WTC11 (cell line): ENCODE data around the gene RPS6KL1. TPM values are rescaled to one million over a fixed set of nuclear protein-coding genes. Genes with fewer than 3 reads are reported as not detected.

Experiments used
- ATAC-seq: fragments of 200-7000 bp; cut with Tn5 transposase; 2 replicates; pipeline ENCODE4 v1.10.0; 2021; ENCODE audit warnings: mild to moderate bottlenecking, moderate library complexity
- CTCF ChIA-PET: fragments of 300-600 bp; sonication (Branson Sonifier 250); formaldehyde crosslinking; loops from one replicate; lab custom pipeline; 2021; ENCODE audit warnings: antibody characterized with exemption; lab: Charles Lee
- POLR2A ChIA-PET: fragments of 350-600 bp; sonication (Branson Sonifier 250); formaldehyde crosslinking; loops from one replicate; lab custom pipeline; 2021; ENCODE audit warnings: antibody characterized with exemption; lab: Charles Lee
- DNase-seq: peaks from one replicate; pipeline ENCODE4 v3.0.0; 2021; ENCODE audit warnings: low spot score
- H3K27ac Mint-ChIP-seq: 2 replicates; pipeline ENCODE4 v1.8.0; 2021; ENCODE audit warnings: mixed read lengths
- H3K27me3 Mint-ChIP-seq: 2 replicates; pipeline ENCODE4 v1.8.0; 2021; ENCODE audit warnings: low read depth, mild to moderate bottlenecking, moderate library complexity, mixed read lengths
- H3K36me3 Mint-ChIP-seq: 2 replicates; pipeline ENCODE4 v1.8.0; 2021; ENCODE audit warnings: mixed read lengths
- H3K4me1 Mint-ChIP-seq: 2 replicates; pipeline ENCODE4 v1.8.0; 2022; ENCODE audit warnings: mixed read lengths
- H3K4me3 Mint-ChIP-seq: 2 replicates; pipeline ENCODE4 v1.8.0; 2021; ENCODE audit warnings: mild to moderate bottlenecking, moderate library complexity, mixed read lengths
- H3K9me3 Mint-ChIP-seq: 2 replicates; pipeline ENCODE4 v1.8.0; 2021; ENCODE audit warnings: mixed read lengths
- CBFB ChIP-seq: sonication (generic); formaldehyde crosslinking; IDR thresholded peaks from 2 replicates; pipeline ENCODE4 v1.8.1; 2022; ENCODE audit warnings: mild to moderate bottlenecking, low read depth, missing genetic modification reagents
- CDX4 ChIP-seq: fragments of 250-450 bp; sonication (Bioruptor Pico); IDR thresholded peaks from 2 replicates; pipeline ENCODE4 v1.9.0; 2021; ENCODE audit warnings: moderate library complexity, mild to moderate bottlenecking, inconsistent platforms, borderline replicate concordance
- EMX1 ChIP-seq: fragments of 250-450 bp; sonication (Bioruptor Pico); IDR thresholded peaks from 2 replicates; pipeline ENCODE4 v1.8.0; 2021; ENCODE audit warnings: mild to moderate bottlenecking
- FOXJ3 ChIP-seq: sonication (generic); formaldehyde crosslinking; IDR thresholded peaks from 2 replicates; pipeline ENCODE4 v1.9.0; 2021; ENCODE audit warnings: missing genetic modification reagents, mild to moderate bottlenecking, borderline replicate concordance
- JUN ChIP-seq: sonication (generic); formaldehyde crosslinking; IDR thresholded peaks from 2 replicates; pipeline ENCODE4 v1.8.0; 2023; ENCODE audit warnings: mild to moderate bottlenecking, missing genetic modification reagents
- MLX ChIP-seq: sonication (generic); formaldehyde crosslinking; IDR thresholded peaks from 2 replicates; pipeline ENCODE4 v1.8.1; 2023; ENCODE audit warnings: mild to moderate bottlenecking, missing genetic modification reagents, moderate library complexity
- NFE2L1 ChIP-seq: sonication (generic); formaldehyde crosslinking; IDR thresholded peaks from 2 replicates; pipeline ENCODE4 v1.8.1; 2023; ENCODE audit warnings: missing genetic modification reagents
- NR1H2 ChIP-seq: sonication (generic); formaldehyde crosslinking; IDR thresholded peaks from 2 replicates; pipeline ENCODE4 v1.9.0; 2021; ENCODE audit warnings: mild to moderate bottlenecking, moderate library complexity, missing genetic modification reagents
- SMAD3 ChIP-seq: sonication (generic); formaldehyde crosslinking; IDR thresholded peaks from 2 replicates; pipeline ENCODE4 v1.8.0; 2022; ENCODE audit warnings: missing genetic modification reagents, mild to moderate bottlenecking, borderline replicate concordance
- SOX15 ChIP-seq: fragments of 250-450 bp; sonication (Bioruptor Pico); IDR thresholded peaks from 2 replicates; pipeline ENCODE4 v1.9.0; 2021; ENCODE audit warnings: mild to moderate bottlenecking
- ZNF317 ChIP-seq: sonication (generic); formaldehyde crosslinking; IDR thresholded peaks from 2 replicates; pipeline ENCODE4 v1.8.1; 2023; ENCODE audit warnings: low read depth, mild to moderate bottlenecking, moderate library complexity, missing genetic modification reagents, borderline replicate concordance
- ZNF416 ChIP-seq: fragments of 250-450 bp; sonication (Bioruptor Pico); IDR thresholded peaks from 2 replicates; pipeline ENCODE4 v1.9.0; 2021; ENCODE audit warnings: mild to moderate bottlenecking, inconsistent platforms
- total RNA-seq: library from RNA; stranded (reverse); gene quantifications from 3 replicates; pipeline ENCODE4 v1.2.3, GENCODE V29; 2021
- TF ChIP-seq, protein P1 (sequence below): sonication (generic); formaldehyde crosslinking; IDR thresholded peaks from 2 replicates; pipeline ENCODE4 v1.8.0; 2023; ENCODE audit warnings: missing genetic modification reagents
- TF ChIP-seq, protein P2 (sequence below): sonication (generic); formaldehyde crosslinking; IDR thresholded peaks from 2 replicates; pipeline ENCODE4 v1.8.1; 2022; ENCODE audit warnings: low read depth, missing genetic modification reagents, borderline replicate concordance
- TF ChIP-seq, protein P3 (sequence below): sonication (generic); formaldehyde crosslinking; IDR thresholded peaks from 2 replicates; pipeline ENCODE4 v1.8.1; 2022; ENCODE audit warnings: low read depth, mild to moderate bottlenecking, moderate library complexity, missing genetic modification reagents, borderline replicate concordance

Gene RPS6KL1
- total RNA-seq, 1 experiment from 2014 or later = 10.6 TPM

GRCh38 chr14:74937171-74937570, 14.1 kb upstream of the RPS6KL1 start:
- Mint-ChIP-seq H3K27me3 (no peaks in the 10 kb centered on the region; the same call in none of the 2 replicates), H3K4me3 (no peak overlapping the region), H3K36me3 (no peaks in the 10 kb centered on the region)
- TF ChIP-seq, protein P1, sequence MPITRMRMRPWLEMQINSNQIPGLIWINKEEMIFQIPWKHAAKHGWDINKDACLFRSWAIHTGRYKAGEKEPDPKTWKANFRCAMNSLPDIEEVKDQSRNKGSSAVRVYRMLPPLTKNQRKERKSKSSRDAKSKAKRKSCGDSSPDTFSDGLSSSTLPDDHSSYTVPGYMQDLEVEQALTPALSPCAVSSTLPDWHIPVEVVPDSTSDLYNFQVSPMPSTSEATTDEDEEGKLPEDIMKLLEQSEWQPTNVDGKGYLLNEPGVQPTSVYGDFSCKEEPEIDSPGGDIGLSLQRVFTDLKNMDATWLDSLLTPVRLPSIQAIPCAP = no peak
- TF ChIP-seq SMAD3 (no peak), FOXJ3 (CRISPR knock-in tag) (no peak), JUN (CRISPR knock-in tag) (no peak)
- TF ChIP-seq, all 79 proteins: peak for 0
- ATAC-seq = no peak
- Mint-ChIP-seq H3K4me1 (0 out of 2 replicates have a peak, but pooled peaks cover 3% of the 10 kb centered on the region), H3K27ac (no peak overlapping the region), H3K9me3 (no peaks in the 10 kb centered on the region)
- DNase-seq = no peak
- ChIA-PET POLR2A (no interaction called here), CTCF (interaction anchor here (1.5 to 2.5 kb wide), 3 partner anchors 8 to 32 kb away, joined by 4 to 23 read pairs (median 6); no protein-coding TSS in a partner anchor)

- no peaks in the 10 kb centered on the region; the same call in none of the 2 replicates for H3K27me3 Mint-ChIP-seq
- DNase-seq = no peak
- 0 out of 2 replicates have a peak, but pooled peaks cover 3% of the 10 kb centered on the region for H3K4me1 Mint-ChIP-seq
- POLR2A ChIA-PET = no interaction called here
- no peak for ATAC-seq
- no peak overlapping the region for H3K4me3 Mint-ChIP-seq
- CTCF ChIA-PET = interaction anchor here (1.1 to 2.5 kb wide), 5 partner anchors 8 to 76 kb away, joined by 3 to 23 read pairs (median 4); no protein-coding TSS in a partner anchor
- no peaks in the 10 kb centered on the region for H3K36me3 Mint-ChIP-seq
- H3K9me3 Mint-ChIP-seq = no peaks in the 10 kb centered on the region
- H3K27ac Mint-ChIP-seq = no peak overlapping the region
- TF ChIP-seq, protein P1 = no peak
- TF ChIP-seq CBFB (CRISPR knock-in tag) = no peak
- no peak for TF ChIP-seq ZNF317 (CRISPR knock-in tag)
Observed at GRCh38 chr14:74936731-74937130, 13.7 kb upstream of the RPS6KL1 start.

DNA sequence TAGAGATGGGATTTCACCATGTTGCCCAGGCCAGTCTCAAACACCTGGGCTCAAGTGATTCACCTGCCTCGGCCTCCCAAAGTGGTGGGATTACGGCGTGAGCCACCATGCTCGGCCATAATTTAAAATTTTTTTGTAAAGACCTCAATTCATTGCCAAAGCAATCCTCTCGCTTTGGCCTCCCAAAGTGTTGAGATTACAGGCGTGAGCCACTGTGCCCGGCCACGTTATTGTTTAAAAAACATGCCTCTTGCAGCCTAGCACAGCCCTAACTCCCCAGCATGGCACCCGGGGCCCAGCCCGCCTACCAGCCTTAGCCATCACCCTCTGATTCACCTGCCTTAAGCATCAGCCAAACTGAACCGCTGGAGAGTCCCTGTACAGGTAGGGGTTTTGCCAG, 13.1 kb upstream of the RPS6KL1 start:
- Mint-ChIP-seq H3K4me1 (0 out of 2 replicates have a peak, but pooled peaks cover 3% of the 10 kb centered on the region), H3K9me3 (no peaks in the 10 kb centered on the region), H3K27me3 (no peaks in the 10 kb centered on the region; the same call in none of the 2 replicates), H3K27ac (no peak overlapping the region), H3K4me3 (no peak overlapping the region), H3K36me3 (no peaks in the 10 kb centered on the region)
- TF ChIP-seq EMX1 (CRISPR knock-in tag) = no peak
- ATAC-seq = no peak
- POLR2A ChIA-PET = no interaction called here
- CTCF ChIA-PET = interaction anchor here (1.1 to 2.5 kb wide), 6 partner anchors 9 to 75 kb away, joined by 3 to 23 read pairs (median 5); partner anchors contain the start of gene RPS6KL1
- no peak for DNase-seq

DNA sequence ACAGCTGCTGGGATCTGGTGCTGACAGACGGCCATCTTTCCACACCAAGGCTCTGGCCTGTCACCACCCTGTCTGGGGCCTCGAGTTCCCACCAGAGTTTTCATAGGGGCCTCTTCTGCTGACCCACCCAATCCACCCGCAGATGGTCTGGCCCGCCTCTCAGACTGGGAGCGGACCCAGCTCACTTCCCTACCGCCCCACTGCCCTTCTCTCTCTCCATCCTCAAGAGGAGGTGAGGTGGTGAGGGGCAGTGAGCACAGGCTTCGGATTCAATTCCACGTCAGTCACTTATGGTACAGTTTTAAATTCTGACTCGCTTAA, 12.3 kb upstream of the RPS6KL1 start:
- Mint-ChIP-seq H3K9me3 (no peaks in the 10 kb centered on the region), H3K4me3 (no peak overlapping the region), H3K27me3 (no peaks in the 10 kb centered on the region; the same call in none of the 2 replicates), H3K4me1 (0 out of 2 replicates have a peak, but pooled peaks cover 3% of the 10 kb centered on the region), H3K27ac (no peak overlapping the region), H3K36me3 (no peaks in the 10 kb centered on the region)
- CTCF ChIA-PET = interaction anchor here (1.7 to 2.5 kb wide), 3 partner anchors 10 to 12 kb away, joined by 6 to 23 read pairs (median 9); partner anchors contain the start of gene RPS6KL1
- TF ChIP-seq NFE2L1 (CRISPR knock-in tag) = no peak
- no peak for TF ChIP-seq NR1H2
- no peak for TF ChIP-seq CDX4 (CRISPR knock-in tag)
- no peak for TF ChIP-seq SOX15 (CRISPR knock-in tag)
- ATAC-seq (no peak), DNase-seq (no peak)
- POLR2A ChIA-PET = interaction anchor here (0.7 kb wide), 1 partner anchor 13 kb away, joined by 3 read pairs; the partner anchor contains the start of gene RPS6KL1

GRCh38 chr14:74934476-74935359, 11.7 kb upstream of the RPS6KL1 start:
- ATAC-seq = peak; percentile 56
- ChIA-PET CTCF (interaction anchor here (0.9 to 2.5 kb wide), 9 partner anchors 10 to 154 kb away, joined by 3 to 23 read pairs (median 4); partner anchors contain the start of gene RPS6KL1), POLR2A (interaction anchor here (0.7 kb wide), 1 partner anchor 12 kb away, joined by 3 read pairs; the partner anchor contains the start of gene RPS6KL1)
- Mint-ChIP-seq H3K4me3 (no peak overlapping the region), H3K4me1 (0 out of 2 replicates have a peak, but pooled peaks cover 3% of the 10 kb centered on the region), H3K27me3 (no peaks in the 10 kb centered on the region; the same call in none of the 2 replicates), H3K9me3 (no peaks in the 10 kb centered on the region), H3K36me3 (no peaks in the 10 kb centered on the region), H3K27ac (no peak overlapping the region)
- TF ChIP-seq JUN (CRISPR knock-in tag) = no peak
- TF ChIP-seq, protein P2, sequence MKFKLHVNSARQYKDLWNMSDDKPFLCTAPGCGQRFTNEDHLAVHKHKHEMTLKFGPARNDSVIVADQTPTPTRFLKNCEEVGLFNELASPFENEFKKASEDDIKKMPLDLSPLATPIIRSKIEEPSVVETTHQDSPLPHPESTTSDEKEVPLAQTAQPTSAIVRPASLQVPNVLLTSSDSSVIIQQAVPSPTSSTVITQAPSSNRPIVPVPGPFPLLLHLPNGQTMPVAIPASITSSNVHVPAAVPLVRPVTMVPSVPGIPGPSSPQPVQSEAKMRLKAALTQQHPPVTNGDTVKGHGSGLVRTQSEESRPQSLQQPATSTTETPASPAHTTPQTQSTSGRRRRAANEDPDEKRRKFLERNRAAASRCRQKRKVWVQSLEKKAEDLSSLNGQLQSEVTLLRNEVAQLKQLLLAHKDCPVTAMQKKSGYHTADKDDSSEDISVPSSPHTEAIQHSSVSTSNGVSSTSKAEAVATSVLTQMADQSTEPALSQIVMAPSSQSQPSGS (CRISPR knock-in tag) = no peak
- TF ChIP-seq, protein P1 = no peak
- TF ChIP-seq, protein P3, sequence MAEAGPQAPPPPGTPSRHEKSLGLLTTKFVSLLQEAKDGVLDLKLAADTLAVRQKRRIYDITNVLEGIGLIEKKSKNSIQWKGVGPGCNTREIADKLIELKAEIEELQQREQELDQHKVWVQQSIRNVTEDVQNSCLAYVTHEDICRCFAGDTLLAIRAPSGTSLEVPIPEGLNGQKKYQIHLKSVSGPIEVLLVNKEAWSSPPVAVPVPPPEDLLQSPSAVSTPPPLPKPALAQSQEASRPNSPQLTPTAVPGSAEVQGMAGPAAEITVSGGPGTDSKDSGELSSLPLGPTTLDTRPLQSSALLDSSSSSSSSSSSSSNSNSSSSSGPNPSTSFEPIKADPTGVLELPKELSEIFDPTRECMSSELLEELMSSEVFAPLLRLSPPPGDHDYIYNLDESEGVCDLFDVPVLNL (CRISPR knock-in tag) = no peak
- TF ChIP-seq ZNF416 (CRISPR knock-in tag) = no peak
- TF ChIP-seq MLX (CRISPR knock-in tag) = no peak
- no peak for TF ChIP-seq SMAD3
- no peak for DNase-seq
